ENCODE measurements around the gene UGT1A1. TPM values are rescaled to one million over a fixed set of nuclear protein-coding genes. Genes with fewer than 3 reads are reported as not detected.

The UGT1A1 gene
- total and polyA plus RNA-seq, 9 of the 15 experiments (the other 6 are each of a cell fraction or from before 2014, with no cell fraction given): not detected

DNA sequence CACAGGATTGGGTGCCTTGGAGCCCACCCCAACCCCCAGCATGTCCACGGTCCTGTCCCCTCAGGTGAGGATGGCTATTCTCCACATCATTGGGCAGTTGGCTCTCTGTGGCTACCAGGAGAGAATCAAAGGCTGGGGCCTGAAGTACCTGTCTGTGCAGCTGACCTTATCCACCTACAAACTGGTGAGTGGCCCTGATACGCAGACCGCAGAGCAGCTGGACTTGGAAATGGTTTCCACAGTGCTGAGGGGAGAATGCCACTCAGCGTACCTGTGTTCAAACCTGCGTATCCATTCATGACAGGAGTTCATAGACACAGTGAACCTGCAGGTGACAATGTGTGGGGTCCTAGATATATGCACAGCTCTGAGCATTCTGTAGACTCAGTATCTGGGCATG, 39.6 kb downstream of the UGT1A1 start (continued):
- no peak for TF ChIP-seq NR4A1 (CRISPR knock-in tag; IDR thresholded peaks at IDR 0.05)
- TF ChIP-seq NR4A1 (tag; IDR thresholded peaks at IDR 0.05): no peak
- TF ChIP-seq, protein P1, sequence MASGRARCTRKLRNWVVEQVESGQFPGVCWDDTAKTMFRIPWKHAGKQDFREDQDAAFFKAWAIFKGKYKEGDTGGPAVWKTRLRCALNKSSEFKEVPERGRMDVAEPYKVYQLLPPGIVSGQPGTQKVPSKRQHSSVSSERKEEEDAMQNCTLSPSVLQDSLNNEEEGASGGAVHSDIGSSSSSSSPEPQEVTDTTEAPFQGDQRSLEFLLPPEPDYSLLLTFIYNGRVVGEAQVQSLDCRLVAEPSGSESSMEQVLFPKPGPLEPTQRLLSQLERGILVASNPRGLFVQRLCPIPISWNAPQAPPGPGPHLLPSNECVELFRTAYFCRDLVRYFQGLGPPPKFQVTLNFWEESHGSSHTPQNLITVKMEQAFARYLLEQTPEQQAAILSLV (tag; IDR thresholded peaks at IDR 0.05): no peak
- TF ChIP-seq KLF10 (CRISPR knock-in tag; IDR thresholded peaks at IDR 0.05): no peak
- TF ChIP-seq, protein P2, sequence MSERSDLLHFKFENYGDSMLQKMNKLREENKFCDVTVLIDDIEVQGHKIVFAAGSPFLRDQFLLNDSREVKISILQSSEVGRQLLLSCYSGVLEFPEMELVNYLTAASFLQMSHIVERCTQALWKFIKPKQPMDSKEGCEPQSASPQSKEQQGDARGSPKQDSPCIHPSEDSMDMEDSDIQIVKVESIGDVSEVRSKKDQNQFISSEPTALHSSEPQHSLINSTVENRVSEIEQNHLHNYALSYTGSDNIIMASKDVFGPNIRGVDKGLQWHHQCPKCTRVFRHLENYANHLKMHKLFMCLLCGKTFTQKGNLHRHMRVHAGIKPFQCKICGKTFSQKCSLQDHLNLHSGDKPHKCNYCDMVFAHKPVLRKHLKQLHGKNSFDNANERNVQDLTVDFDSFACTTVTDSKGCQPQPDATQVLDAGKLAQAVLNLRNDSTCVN (CRISPR knock-in tag; IDR thresholded peaks at IDR 0.05): no peak
- no peak for TF ChIP-seq NCOR1 (IDR thresholded peaks at IDR 0.05)
- no peak for TF ChIP-seq ZNF253 (CRISPR knock-in tag; conservative IDR thresholded peaks at IDR 0.05)
- no peak for TF ChIP-seq TBL1XR1 (IDR thresholded peaks at IDR 0.05; ENCODE audit: low read length in 2 of 2)
- TF ChIP-seq ZNF239 (CRISPR knock-in tag; IDR thresholded peaks at IDR 0.05): no peak
- no peak for TF ChIP-seq NR2C1 (IDR thresholded peaks at IDR 0.05)
- no peak for TF ChIP-seq NR2C1 (tag; IDR thresholded peaks at IDR 0.05)
- TF ChIP-seq POLR3A (IDR thresholded peaks at IDR 0.05; ENCODE audit: borderline replicate concordance, extremely low read depth, insufficient read depth, insufficient read length): no peak
